ENCODE measurements around the gene MYO5B.

- TF ChIP-seq, protein P1, sequence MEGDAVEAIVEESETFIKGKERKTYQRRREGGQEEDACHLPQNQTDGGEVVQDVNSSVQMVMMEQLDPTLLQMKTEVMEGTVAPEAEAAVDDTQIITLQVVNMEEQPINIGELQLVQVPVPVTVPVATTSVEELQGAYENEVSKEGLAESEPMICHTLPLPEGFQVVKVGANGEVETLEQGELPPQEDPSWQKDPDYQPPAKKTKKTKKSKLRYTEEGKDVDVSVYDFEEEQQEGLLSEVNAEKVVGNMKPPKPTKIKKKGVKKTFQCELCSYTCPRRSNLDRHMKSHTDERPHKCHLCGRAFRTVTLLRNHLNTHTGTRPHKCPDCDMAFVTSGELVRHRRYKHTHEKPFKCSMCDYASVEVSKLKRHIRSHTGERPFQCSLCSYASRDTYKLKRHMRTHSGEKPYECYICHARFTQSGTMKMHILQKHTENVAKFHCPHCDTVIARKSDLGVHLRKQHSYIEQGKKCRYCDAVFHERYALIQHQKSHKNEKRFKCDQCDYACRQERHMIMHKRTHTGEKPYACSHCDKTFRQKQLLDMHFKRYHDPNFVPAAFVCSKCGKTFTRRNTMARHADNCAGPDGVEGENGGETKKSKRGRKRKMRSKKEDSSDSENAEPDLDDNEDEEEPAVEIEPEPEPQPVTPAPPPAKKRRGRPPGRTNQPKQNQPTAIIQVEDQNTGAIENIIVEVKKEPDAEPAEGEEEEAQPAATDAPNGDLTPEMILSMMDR (IDR thresholded peaks at IDR 0.05; ENCODE audit: insufficient read depth, low read length, poor library complexity, severe bottlenecking) = no peak
- no peak for TF ChIP-seq EZH2phosphoT487 (conservative IDR thresholded peaks at IDR 0.05; ENCODE audit: low read length)
Observed at GRCh38 chr18:49999128-49999527, 195.8 kb downstream of the MYO5B start.
